ENCODE results near the gene VPS4A.
A peak's percentile ranks its signal among the peaks of the same experiment; 100 is the strongest.

VPS4A gene

GRCh38 chr16:69324013-69324531, 12.9 kb downstream of the VPS4A start:
- H3K4me1 ChIP-seq = peaks cover 0 to 27% (median 14%) of the 10 kb centered on the region in 4 donors
- DNase-seq = peak in 1 of 2 donors; percentile 79

GRCh38 chr16:69324585-69325253, 13.6 kb downstream of the VPS4A start:
- Histone ChIP-seq H3K27ac (no peak overlapping the region), H3K9me3 (no peaks in the 10 kb centered on the region), H3K4me3 (no peak overlapping the region), H3K27me3 (no peaks in the 10 kb centered on the region), H3K4me1 (peaks cover 0 to 33% (median 21%) of the 10 kb centered on the region in 4 donors), H3K36me3 (peaks cover 58 to 82% (median 79%) of the 10 kb centered on the region in 3 donors)
- intact Hi-C loops (cut with DNase I; ENCODE audit: low total_unique reads) = no loop called here
- TF ChIP-seq CTCF (IDR thresholded peaks at IDR 0.05) = no peak
- DNase-seq = no peak

More at GRCh38 chr16:69324013-69324531, 12.9 kb downstream of the VPS4A start:
- Histone ChIP-seq H3K27ac (no peak overlapping the region), H3K4me3 (no peak overlapping the region), H3K9me3 (no peaks in the 10 kb centered on the region), H3K36me3 (peaks cover 64 to 89% (median 86%) of the 10 kb centered on the region in 3 donors), H3K27me3 (no peaks in the 10 kb centered on the region)
- no peak for TF ChIP-seq CTCF (IDR thresholded peaks at IDR 0.05)
- intact Hi-C loops (cut with DNase I; ENCODE audit: low total_unique reads) = no loop called here

- Histone ChIP-seq H3K27ac (no peak overlapping the region), H3K27me3 (no peaks in the 10 kb centered on the region), H3K9me3 (no peaks in the 10 kb centered on the region), H3K4me1 (peaks cover 0 to 38% (median 22%) of the 10 kb centered on the region in 4 donors), H3K4me3 (no peak overlapping the region), H3K36me3 (peaks cover 47 to 72% (median 69%) of the 10 kb centered on the region in 3 donors)
- DNase-seq = no peak
- intact Hi-C loops (cut with DNase I; ENCODE audit: low total_unique reads) = no loop called here
- TF ChIP-seq CTCF (IDR thresholded peaks at IDR 0.05) = no peak
These were observed 14.6 kb downstream of the VPS4A start for GRCh38 chr16:69325784-69326171.

GRCh38 chr16:69326172-69326873, 15.2 kb downstream of the VPS4A start:
- Histone ChIP-seq H3K9me3 (no peaks in the 10 kb centered on the region), H3K27me3 (no peaks in the 10 kb centered on the region), H3K27ac (no peak overlapping the region), H3K4me3 (no peak overlapping the region), H3K4me1 (peaks cover 0 to 42% (median 24%) of the 10 kb centered on the region in 4 donors), H3K36me3 (peaks cover 42 to 66% (median 63%) of the 10 kb centered on the region in 3 donors)
- no peak for DNase-seq
- intact Hi-C loops (cut with DNase I; ENCODE audit: low total_unique reads) = no loop called here
- no peak for TF ChIP-seq CTCF (IDR thresholded peaks at IDR 0.05)

GRCh38 chr16:69327585-69328310, 16.6 kb downstream of the VPS4A start:
- TF ChIP-seq CTCF (IDR thresholded peaks at IDR 0.05) = no peak
- no peaks in the 10 kb centered on the region for H3K9me3 ChIP-seq
- no peak overlapping the region for H3K27ac ChIP-seq
- no peaks in the 10 kb centered on the region for H3K27me3 ChIP-seq
- no peak overlapping the region for H3K4me3 ChIP-seq
- H3K4me1 ChIP-seq = peaks cover 0 to 49% (median 27%) of the 10 kb centered on the region in 4 donors
- DNase-seq = peak in 1 of 2 donors; percentile 7
- peaks cover 34 to 65% (median 59%) of the 10 kb centered on the region in 3 donors for H3K36me3 ChIP-seq
- intact Hi-C loops (cut with DNase I; ENCODE audit: low total_unique reads) = no loop called here
